Dedifferentiated amniotic fluid mesenchymal stem cell (primary cell): ENCODE measurements around the gene IL22RA1.

Experiments used
- DNase-seq: peaks from one replicate; pipeline ENCODE4 v3.0.0-alpha.2; 2016; ENCODE audit errors: extremely low spot score

Gene IL22RA1

DNA sequence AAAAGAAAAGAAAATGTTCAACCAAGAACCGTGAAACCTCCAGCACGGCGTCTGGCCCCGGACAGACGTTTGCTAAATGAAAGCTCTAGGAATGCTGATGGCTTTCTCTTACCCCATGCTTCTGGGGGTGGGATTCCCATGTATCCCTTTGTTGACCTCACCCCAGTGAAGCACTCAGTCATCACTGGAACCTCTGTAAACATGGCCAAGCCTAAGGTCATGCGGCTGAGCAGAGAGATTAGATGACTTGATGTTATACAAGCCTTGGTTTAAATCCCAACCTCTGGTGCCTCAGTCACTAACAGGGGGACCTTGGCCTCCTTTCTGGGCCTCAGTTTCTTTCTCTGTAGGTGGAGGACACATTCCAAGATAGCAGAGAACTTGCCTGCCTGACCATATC is 28.2 kb downstream of the IL22RA1 start:
- DNase-seq, result no peak

DNA sequence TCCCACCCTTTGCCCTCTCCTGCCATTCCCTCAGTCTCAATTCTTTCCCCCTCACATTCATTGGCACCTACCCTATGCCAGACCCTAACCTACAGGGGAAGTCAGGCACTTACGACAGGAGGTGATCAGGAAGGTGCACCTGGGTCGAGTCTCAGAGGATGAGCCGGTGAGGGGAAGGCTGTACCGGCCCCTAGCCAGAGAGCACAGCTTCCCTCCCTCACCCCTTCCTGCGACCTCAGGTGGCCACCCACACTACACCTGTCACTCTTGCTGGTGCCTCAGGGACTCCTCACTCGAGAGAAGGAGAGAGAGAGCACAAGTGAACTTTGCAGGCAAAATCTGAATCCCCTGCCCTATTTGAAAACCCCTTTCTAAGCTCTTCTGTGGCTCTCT is 29.3 kb downstream of the IL22RA1 start:
- no peak for DNase-seq

DNA sequence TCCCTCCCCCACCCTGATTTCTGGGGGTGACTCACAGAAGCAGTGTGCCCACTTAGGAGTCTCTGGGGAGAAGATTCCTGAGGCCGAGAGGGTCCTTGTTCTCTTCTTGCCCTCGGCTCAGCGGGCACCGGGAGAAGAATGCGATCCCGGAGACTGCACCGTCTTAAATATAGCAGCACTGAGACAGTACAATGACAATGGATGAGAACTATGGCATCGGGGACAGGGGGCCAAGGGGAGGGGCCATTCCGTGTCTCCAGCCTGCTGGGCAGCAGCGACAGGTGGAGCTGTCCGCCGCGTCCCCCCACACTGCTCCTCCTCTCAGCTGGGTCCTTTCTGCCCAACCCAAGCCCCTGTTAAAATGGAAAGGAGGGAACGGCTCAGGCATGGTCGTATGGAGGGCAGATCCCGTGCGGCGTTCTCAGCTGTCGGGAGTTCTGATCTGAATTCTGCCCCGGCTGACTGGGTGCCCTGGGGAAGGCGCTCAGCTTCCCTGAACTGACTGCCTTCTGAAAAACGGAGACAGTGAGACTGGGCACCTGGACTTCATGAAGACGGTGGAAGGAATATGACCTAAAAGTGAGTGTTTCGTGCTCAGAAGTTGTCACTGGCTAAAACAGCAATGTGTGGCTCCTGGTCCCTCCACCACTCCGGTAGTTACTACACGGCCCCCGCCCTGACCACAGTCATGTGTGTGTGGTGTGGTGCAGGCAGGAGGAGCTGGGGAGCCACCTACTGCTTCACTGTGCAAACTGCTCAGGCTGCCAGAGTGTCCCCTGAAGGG is 30.8 kb downstream of the IL22RA1 start, which contains the start of gene MYOM3:
TSS of gene MYOM3 (minus strand) at position 140 of the 784 bp plus-strand sequence. CDS start 3,499 bp downstream, outside the sequence.
- DNase-seq, result no peak

DNA sequence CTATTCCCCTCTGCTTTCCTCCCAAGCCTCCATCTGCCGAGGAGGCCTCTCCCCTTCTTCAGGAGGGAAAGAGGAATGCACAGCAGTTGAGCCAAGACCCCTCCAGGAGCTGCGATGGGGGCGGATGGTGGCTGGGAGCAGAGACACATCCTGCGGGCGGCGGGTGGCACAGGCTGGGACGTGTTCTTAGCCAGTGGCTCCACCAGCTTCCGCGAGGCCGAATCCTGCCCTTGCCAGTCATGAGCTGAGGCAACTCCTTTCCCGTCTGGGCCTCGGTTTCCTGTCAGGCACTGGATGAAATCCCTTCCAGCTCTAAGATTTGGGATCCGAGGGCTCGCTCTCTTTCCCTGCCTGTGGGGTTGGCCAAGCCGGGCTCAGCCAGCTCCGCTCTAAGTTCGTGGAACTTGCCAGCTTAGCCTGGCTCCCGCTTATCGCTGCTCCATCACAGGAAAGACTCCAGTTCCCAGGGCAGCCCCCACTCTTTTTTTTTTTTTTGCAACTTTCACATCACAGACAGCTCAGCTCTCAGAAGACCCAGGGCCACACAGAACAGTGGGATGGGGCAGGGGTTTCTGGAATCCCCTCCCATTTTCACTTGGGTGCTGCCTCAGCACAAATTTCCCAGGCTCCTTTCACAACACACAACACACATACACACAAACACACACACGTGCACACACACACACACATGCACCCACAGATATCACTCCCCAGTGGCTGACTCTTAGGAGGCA is 31.5 kb downstream of the IL22RA1 start:
- no peak for DNase-seq

DNA sequence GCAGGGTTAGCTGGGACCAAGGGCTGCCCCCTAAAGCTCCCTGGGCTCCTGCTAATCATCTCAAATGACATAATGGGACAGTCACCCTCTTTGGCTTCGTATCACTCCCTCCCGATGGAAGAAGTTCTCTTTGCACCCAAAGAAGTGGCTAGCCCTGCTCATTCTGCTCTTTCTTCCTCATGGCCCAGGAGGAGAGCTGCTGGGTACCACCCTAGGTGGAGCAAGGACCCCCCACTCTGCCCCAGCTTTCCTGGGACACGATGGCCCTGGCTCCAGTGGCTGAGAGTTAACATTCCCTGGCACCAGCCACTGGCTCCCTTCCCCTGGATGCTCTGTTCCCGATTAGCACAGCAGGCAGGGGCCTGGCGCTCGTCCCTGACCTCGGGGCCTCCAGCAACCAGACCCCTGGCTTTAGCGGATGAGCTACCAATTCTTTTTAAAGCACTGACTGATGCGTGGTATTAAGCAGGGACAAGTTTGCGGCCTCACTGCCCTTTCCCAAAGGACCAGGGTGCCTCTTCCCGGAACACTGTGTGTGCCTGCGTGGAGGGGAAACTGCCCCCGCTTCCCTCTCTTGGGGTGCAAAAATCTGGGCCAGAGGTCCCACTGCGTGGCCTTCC is 32.2 kb downstream of the IL22RA1 start:
- no peak for DNase-seq

DNA sequence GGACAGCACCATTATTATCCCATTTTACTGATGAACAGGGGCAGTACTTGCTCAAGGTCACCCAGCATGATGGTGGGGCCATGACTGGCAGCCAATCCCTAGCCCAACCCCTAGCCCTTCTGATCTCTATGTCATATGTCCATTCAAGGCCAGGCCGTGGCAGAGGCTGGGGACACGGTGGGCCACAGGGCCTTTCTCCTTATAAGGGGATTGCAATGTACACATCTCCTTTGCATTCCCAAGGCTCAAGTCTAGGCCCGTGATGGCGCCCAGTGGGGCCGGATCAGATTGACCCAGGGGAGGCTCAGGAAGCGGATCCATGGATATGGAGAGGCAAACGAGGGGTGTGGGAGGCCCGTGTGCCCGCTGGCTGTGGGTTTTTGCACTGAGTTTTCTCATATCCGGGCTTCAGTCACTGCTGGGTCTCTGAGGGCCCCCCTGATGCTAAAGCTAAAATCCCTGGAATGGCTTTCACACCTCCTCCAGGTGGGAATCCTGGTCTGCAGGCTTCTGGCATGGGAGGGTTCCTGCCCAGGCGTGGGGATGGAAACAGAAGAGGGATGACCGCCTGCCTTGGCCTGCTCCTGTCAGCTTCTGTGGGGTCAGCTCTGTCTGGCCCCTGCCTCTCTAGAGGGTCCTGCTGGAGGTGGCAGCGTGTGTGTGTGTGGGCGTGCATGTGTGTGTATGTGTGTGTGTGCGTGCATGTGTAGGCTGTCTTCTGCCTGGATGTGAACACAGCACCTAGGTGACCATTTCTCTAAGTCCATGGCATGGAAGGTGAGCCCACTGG is 33.1 kb downstream of the IL22RA1 start:
- no peak for DNase-seq

DNA sequence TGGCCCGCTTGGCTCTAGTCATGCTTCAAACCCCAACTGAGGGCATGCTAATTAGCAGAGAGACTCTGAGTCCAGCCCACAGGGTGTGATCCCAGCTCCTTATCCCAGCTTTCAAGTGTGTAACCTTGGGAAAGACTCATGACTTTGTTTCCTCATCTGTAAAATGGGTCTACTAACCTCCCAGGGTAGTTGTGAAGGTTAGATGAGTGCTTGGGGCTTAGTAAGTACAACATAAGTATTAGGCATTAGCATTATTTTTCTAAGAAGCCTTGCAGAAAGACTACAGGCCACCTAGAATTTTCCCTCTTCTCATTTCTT is 33.8 kb downstream of the IL22RA1 start:
- no peak for DNase-seq

DNA sequence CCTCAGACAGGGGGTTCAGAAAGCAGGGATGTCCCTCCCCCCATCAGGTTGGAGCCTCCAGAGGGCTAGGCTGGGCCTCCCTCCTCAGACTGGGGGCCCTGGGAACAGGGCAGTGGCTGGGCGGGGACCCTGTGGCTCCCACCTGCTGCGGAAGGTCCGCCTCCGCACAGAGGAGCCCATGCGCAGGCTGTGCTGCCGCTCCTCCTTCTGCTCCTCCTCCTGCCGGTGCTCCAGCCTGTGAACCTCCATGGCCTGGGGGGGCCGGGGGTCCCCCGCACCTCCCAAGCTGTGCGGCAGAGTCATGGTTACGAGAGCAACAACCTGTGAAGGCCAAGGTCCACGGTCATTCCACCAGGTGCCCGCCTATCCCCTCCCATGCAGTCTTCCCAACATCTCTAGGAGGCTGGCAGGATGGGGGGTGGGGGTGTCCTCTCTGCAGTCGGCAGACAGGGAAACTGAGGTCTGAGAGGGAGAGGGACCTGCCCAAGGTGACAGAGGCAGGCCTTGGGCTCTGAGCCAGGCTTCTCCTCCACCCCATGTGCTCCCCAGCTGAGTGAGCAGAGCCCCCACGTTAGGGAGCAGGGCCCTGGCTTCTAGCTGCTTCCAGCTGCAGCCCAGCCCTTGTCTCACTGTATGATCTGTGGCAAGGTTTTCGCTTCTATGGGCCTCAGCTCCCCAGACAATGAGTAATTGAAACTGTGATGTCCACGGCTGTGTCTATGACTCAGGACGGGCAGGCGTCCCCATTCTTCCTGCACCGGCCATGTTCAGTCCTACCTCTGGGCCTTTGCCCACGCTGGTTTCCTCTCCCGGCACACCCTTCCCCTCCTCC is 34.4 kb downstream of the IL22RA1 start:
- DNase-seq, result no peak

DNA sequence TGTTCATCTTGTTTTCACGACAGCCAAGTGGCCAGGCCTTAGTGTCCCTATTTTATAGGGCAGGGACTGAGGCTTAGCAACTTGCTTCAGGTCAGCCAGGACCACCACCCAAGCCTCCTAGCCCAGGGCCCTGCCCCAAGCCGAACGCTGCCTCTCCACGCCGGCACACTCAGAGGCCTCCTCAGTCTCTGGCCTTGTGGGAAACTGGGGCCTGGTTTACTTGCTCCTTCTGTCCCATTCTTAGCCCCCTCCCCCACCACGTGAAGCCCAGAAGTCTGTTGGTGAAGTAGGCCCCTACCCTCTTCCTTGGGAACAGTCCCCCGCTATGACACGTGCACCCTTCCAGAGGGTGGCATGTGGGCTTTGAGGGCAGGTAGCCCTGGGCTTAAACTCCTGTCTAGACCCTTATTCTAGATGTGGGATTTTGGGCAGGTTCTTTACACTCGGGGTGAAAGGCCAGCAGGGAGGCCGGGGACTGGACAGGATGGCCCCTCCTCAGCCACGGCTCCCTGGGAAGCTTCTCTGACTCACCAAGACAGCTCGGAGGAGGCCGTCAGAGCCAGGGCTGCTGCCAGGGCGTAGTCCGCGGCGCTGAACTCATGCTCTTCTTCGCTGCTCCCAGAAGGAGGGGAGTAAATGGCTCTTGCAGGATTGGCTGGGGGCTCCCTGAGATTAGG is 35.3 kb downstream of the IL22RA1 start:
- no peak for DNase-seq

DNA sequence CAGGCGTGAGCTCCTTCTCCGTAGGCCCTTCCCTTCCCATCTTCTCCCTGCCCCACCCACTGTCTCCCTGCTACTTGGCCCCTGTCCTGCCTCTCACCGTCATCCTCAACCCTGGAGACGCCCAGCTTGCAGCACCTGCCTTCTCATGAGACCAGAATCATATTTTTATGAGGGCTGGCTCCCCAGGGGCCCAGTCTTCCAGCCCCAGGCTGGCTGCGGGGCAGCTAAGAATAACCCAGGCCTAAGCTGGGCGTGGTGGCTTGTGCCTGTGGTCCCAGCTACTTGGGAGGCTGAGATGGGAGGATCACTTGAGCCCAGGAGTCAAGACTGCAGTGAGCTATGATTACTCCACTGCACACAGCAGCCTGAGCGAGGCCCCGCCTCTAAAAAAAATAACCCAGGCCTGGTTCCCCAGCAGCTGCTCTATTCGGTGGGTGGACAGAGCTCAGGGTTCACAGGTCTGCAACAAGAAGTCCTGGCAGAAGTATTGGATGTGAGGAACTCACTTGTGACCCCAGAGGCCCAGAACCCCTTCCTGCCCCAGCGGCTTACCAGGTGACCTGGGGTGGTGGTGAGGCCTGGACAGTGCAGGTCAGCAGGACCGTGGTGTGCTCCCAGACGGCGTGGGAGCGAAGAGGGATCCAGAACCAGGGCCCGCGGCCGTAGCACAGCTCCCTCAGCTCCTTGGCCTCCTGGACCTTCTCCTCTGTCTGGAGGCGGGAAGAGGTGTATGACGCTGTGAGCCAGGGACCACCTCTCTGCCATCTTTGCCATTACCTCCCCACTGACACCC is 37.4 kb downstream of the IL22RA1 start:
- no peak for DNase-seq

DNA sequence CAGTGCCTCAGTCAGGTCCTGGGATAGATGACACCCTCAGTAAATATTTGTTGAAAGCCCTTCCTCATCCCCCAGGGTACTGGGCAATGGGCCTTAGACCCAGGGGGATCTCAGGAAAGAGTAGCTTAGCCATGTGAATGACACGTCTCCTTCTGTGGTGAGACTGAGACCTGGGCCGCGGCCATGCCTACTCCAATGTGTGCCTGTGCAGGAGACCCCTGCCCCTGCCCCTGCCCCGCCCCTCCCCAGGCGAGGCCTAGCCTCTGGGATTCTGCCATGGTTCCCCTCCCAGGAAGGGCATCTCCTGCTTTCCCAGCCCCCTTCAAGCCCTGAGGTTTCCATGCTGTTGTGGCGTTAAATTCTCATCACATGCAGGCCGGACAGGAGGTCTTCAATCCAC is 38.1 kb downstream of the IL22RA1 start:
- DNase-seq, result no peak

DNA sequence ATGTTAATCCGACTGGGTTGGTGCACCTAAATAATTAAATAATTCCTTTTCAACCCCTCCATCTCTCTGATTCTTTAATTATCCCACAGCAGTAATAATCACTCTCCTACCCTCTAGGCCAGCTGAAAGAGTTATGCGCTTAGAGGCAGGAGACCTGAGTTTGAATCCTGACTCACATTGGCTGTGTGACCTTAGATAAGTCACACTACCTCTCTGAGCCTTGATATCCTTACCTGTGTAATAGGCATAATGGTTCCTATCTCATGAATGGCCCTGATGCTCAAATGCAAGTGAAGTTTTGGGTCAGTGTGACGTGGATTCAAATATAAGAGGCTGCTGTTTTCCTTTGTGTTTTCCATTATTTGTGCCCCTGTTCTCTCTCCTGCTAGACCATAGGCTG is 39.1 kb downstream of the IL22RA1 start:
- no peak for DNase-seq

DNA sequence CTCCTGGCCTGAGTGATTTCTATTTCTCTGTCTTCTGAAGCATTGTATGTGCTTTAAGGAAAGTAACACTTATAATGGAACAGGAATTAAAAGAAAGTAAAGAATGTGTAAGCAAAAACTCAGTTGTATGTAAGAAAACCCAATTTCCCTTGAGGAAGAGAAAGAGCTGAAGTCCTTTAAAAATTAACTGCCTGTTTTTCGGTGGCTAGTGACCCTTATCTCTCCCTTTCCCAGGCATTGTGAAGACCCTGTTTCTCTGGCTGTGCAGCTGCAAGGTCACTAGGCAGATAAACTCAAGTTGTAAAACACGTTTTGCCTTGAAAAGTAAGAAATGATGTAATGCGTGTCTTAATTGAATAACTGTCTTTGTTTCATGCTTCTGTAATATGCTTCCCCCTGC is 39.5 kb downstream of the IL22RA1 start:
- no peak for DNase-seq

DNA sequence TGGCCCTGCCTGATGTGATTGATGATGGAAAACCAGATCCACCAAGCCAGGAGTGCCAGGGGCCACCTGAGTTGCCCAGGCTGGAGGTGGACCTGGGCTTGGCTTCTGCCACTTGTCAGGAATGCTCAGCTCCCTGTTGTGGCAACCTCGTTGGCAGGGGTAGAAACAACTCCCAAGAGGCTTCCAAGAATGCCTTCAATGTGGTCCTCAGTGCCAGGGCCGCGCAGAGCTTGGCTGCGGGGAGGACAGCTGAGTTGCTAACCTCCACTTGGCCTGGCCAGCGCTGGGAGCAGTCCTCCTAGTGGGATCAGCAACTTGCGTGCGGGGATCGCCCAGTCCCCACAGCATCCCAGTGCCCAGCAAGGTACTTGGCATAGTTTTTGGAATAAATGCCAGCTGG is 40.0 kb downstream of the IL22RA1 start:
- DNase-seq, result no peak

DNA sequence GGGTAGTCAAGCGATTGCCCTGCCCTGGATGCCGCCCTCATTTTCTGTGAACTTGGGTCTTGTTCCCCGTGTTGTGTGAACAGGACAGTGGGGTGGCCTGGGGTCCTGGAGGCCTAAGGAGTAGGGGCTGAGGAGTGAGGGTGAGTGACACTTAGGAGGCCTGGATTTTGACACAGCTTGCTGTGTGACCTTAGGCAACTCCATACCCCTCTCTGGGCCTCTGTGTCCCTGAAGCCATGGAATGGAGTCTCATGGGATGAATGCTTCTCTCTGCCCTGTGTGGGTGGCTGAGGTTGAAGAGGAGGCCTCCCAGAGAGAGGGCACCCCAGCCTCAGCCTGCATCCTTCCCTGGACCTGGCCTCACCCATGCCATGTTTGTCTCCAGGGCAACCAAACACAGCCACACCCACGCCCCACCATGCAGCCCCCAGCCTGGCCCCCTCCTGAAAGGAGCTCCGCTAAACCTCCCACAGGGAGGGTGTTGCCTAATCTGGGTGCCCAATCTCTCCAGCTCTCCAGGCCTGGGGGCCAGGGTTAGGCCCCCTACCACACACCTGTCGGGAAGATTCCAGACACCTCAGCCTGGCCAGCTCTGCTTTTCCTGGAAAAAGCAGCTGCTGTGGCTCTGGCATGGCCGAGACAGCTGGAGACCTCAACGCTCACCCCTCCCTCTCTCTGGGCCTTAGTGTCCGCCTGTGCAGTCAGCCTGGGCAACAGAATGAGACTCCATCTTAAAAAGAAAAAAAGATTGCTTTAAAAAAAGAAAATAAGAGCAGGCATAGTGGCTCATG is 40.9 kb downstream of the IL22RA1 start:
- DNase-seq, result no peak

DNA sequence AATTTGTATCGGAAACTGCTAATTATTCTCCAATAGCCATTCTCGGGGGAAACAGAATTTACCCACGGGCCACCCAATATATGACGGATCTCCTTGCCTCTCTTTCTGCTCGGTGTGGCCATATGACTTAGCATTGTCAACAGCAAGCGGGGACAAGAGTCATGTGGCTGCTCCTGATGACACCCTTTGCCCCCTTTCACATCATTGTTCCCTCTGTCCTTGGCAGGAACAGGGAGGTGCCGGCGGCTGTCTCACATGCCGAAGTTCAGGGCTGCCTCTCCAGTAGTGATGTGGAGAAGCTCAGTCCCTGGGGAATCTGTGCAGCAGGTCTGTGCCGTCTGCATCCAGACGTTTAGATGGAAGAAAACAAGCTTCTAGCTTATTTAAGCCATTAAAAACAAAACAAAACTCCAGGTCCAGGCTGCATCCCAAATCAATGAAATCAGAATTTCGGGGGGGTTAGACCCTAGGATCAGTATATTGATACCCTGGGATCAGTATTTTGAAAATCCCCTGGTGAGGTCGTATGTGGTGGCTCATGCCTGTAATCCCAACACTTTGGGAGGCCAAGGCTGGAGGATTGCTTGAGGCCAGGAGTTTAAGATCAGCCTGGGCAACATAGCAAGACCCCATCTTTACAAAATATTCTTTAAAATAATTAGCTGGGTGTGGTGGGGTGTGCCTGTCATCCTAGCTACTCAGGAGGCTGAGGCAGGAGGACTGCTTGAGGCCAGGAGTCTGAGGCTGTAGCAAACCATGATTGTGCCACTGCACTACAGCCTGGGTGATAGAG is 41.8 kb downstream of the IL22RA1 start:
- no peak for DNase-seq

DNA sequence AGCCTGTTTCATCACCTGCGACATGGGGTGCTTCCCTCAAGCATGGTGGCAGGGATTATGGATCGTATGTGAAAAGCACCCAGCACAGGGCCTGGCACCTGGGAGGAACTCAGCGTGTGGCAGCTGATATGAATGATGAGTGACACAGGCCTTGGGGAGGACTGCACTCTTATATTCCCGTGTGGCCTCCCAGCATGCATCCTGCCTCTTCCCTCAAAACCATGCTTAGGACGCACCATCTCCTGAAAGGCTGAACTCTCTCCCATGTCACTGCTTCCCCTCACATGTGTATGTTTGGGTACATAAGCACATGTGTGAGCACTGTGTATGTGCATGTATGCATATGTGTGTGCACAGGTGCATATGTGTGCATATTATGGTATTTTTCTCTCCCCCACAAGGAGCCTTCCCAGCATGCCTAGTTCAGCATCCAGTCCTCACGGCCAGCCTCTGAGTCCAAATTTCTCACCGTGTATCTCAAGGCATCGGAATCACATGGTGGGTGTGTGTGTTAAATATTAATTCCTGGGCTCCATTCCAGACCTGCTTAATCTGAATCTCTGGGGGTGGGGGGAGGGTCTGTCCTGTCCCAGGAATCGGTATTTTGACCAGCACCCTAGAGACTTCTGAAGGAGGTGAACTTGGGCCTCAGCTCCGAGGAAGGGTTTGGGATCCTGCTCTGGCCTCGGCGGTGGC is 43.8 kb downstream of the IL22RA1 start:
- no peak for DNase-seq

DNA sequence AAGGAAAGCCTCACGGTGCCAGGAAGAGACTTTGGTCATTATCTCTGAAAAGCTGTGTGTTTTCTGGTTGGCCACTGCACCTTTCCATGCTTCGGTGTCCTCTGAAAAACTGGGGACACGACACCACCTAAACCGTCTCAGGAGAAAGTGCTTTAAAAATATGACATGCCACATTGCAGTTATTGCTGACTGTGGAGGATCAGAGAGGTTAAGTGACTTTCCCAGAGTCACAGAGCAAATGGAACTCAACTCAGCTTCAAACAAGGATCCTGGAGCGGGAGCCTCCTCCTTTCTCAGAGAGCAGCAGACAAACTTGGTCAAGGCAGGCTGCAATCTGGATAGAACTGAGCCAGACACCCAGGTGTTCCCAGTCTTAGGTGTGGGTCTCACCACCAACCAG is 44.8 kb downstream of the IL22RA1 start:
- no peak for DNase-seq
